Renal pelvis (tissue), 3 donors: ENCODE results near the gene B3GNT4. TPM values are rescaled to one million over a fixed set of nuclear protein-coding genes. Genes with fewer than 3 reads are reported as not detected.

Experiments used
- polyA plus RNA-seq, 3 donors: library from polyadenylated mRNA; unstranded; fragments of 120-200 nt; gene quantifications; one replicate each; pipeline ENCODE4 v1.2.1, GENCODE V29; 2013; ENCODE audit not compliant: insufficient read length in 3 of 3

The B3GNT4 gene
- polyA plus RNA-seq, 3 donors: 3.6 to 4.5 (median 4.2) TPM

Other genes starting within 250 kb of the B3GNT4 start
- gene BCL7A, start 181.8 kb upstream of the B3GNT4 start, polyA plus RNA-seq: 10 to 100 TPM; 39.8 to 45.1 (median 40.7) TPM
- gene MLXIP, start 125.0 kb upstream of the B3GNT4 start, polyA plus RNA-seq: 10 to 100 TPM; 32.7 to 52.6 (median 46.4) TPM
- gene IL31, start 29.5 kb upstream of the B3GNT4 start, polyA plus RNA-seq: not detected
- gene LRRC43, start 20.6 kb upstream of the B3GNT4 start, polyA plus RNA-seq: 1 to 10 TPM; 4.8 to 8.7 (median 8.0) TPM
- 10 to 100 TPM; 65.1 to 74.3 (median 70.1) TPM for gene DIABLO, start 22.3 kb downstream of the B3GNT4 start, polyA plus RNA-seq
- 10 to 100 TPM; 16.2 to 23.5 (median 18.2) TPM for gene VPS33A, start 62.8 kb downstream of the B3GNT4 start, polyA plus RNA-seq
- 10 to 100 TPM; 35.9 to 44.5 (median 40.6) TPM for gene CLIP1, start 219.0 kb downstream of the B3GNT4 start, polyA plus RNA-seq